HL-60/S4 treated with phorbol 12-myristate 13-acetate at 8.2 ng/mL for 4 days and 3 days (cell line): ENCODE results near the gene CXCR2.
"Not testable (repeated sequence)": the region's sequence is repeated elsewhere in the genome, so short reads cannot be mapped to it uniquely, and the experiment has no call there.

Source experiments
- in situ Hi-C: fragments of 300-500 bp; cut with MboI; formaldehyde crosslinking; loops from 2 replicates; pipeline ENCODE4 v1.15.0; 2022; ENCODE audit warnings: low sequenced_read_pairs

The CXCR2 gene

GRCh38 chr2:218125626-218126080, at the start of gene CXCR2:
CXCR2 (plus strand) TSS chr2:218126028; CDS start chr2:218134802, 8,774 bp downstream.
- in situ Hi-C loops = no loop called here

DNA sequence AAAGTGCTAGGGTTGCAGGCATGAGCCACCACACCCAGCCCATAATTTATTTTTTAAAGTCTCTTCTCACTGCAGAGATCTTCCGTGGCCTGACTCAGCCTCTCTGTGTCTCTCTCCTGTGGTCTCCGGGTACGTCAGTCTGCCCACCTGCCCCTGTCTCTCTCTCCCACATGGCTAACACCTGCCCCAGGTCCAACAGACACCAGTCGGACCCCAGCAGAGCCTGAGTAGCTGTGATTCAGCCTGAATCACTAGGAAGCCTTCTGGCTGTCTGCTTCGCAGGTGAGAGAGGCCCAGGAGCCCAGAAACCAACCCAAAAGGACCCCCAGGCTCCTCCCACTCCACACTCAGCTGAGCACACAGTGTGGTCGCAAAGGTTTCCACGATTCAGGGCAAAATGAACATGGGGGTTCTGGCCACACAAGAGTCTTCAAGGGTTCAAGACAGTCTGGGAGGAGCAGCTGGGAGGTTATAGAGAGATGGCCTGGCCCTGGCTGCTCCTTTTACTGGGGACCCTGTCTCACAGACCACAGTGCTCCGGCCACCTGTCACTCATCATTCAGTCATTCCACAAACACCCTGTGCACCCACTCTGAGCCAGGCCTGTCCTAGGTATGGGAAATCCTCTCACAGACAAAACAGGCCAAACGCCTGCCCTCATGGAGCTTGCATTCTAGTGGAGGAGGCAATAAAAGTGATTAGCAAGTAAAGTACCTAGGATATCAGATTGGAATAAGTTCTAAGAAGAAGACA, 48.2 kb upstream of the CXCR2 start:
- in situ Hi-C loops = no loop called here

DNA sequence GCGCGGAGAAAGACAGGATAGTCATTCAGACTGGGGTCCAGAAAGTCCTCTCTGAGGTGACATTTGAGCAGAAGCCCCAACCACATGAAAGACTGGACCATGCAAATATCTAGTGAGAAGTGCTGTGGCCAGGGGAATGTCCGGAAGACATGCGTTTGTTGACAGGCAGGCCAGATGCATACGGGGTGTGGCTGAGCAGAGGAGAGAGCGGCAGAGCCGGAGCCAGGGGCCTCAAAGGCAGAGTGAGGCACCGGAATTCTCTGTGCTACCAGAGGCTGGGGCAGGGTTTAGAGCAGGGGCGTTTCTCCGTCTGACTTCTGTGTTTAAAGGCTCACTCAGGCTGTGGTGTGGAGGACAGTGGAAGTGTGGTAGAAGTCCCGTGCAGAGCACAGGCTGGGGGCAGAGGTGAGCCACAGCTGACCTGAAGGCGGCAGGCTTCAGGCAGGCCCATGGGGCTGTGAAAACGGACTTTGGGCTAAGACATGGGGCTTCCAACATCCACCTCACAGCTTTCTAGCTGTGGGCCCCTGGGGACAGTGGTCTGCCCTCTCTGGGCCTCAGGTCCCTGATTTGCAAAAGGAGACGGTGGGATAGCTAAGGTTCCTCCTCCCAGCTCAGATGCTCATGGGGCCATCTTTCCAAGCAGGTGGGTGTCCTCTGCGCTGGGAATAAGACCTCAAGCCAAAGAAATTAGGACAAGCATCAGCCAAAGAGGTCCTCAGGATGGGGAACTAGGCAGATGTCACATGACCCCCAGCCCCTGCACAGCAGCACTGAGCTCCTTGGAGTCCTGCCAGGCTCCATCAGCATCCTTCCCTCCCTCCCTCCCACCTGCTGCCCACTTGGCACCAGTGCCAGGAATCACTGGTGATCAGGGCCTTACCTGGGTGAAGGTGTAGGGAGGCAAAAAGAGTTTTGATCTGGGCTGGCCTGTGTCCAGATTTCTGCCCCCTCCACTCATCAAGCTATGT, 45.6 kb upstream of the CXCR2 start:
- in situ Hi-C loops = no loop called here

DNA sequence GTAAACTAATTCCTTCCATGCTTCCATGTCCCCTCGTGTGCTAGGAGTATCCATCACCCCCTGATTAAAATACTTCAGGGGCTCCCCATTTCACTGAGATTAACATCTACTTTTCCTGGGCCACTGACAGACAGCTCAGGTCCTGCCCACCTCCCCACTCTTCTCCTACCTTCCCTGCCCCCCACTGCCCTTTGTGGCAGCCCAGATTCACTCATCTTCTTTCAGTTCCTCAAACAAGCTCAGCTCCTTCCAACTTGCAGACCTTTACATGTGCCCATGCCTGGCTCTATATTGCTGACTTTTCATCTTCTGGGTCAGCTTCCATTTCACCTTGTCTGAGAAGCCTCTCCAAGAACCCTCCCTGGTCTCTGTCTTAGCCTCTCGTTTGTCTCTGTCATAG, 44.8 kb upstream of the CXCR2 start:
- in situ Hi-C loops = no loop called here

GRCh38 chr2:218081695-218082094, 44.1 kb upstream of the CXCR2 start:
- in situ Hi-C loops = no loop called here

- in situ Hi-C loops = no loop called here
Observed at GRCh38 chr2:218082586-218083351, 43.1 kb upstream of the CXCR2 start.

GRCh38 chr2:218083352-218083676, 42.5 kb upstream of the CXCR2 start:
- in situ Hi-C loops = no loop called here

GRCh38 chr2:218086478-218086877, 39.4 kb upstream of the CXCR2 start:
- in situ Hi-C loops = no loop called here

GRCh38 chr2:218089259-218089658, 36.6 kb upstream of the CXCR2 start:
- in situ Hi-C loops = no loop called here

GRCh38 chr2:218091746-218092145, 34.1 kb upstream of the CXCR2 start:
- in situ Hi-C loops = no loop called here

DNA sequence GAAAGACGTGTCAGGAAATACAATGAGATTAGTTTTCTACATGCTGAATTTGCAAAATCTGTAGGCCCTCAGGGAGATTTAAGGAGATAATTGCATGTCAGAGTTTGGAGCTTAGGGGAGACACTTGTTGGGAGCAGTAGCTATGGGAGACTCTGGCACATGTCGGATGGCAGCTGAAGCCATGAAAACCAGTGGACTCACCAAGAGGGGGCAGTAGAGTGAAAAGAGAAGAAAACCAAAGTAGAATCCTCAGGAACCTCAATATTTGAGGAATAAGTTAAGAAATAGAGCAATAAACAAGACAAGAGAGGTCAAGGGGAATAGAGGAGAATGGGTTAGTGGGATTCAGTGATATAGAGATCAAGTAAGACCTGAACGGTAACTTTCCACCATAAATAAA, 31.9 kb upstream of the CXCR2 start:
- in situ Hi-C loops = no loop called here

DNA sequence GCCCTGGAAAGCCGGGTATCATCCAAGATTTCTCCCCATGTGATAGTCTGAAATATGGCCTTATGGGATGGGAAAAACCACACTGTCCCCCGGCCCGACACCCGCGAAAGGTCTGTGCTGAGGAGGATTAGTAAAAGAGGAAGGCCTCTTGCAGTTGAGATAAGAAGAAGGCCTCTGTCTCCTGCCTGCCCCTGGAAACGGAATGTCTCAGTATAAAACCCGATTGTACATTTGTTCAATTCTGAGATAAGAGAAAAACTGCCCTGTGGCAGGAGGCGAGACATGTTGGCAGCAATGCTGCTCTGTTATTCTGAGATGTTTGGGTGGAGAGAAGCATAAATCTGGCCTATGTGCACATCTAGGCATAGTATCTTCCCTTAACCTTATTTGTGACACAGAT, 30.0 kb upstream of the CXCR2 start:
- in situ Hi-C loops = no loop called here

DNA sequence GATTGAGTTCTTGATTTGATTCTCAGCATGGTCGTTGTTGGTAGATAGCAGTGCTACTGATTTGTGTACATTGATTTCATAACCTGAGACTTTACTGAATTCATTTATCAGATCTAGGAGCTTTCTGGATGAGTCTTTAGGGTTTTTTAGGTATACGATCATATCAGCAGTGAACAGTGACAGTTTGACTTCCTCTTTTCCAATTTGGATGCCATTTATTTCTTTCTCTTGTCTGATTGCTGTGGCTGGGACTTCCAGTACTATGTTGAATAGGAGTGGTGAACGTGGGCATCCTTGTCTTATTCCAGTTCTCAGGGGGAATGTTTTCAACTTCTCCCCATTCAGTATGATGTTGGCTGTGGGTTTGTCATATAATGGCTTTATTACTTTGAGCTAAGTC, 27.9 kb upstream of the CXCR2 start:
- in situ Hi-C loops = no loop called here

DNA sequence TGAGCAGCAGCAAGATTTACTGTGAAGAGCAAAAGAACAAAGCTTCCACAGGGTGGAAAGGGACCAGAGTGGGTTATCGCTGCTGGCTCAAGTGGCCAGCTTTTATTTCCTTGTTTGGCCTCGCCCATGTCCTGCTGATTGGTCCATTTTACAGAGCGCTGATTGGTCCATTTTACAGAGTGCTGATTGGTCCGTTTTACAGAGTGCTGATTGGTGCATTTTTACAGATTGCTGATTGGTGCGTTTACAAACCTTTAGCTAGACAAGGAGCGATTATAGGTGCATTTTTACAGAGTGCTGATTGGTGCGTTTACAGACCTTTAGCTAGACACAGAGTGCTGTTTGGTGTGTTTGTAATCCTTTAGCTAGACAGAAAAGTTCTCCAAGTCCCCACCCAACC, 17.0 kb upstream of the CXCR2 start:
- in situ Hi-C loops = not testable (repeated sequence)

GRCh38 chr2:218121789-218122188, 4.0 kb upstream of the CXCR2 start:
- in situ Hi-C loops = not testable (repeated sequence)

DNA sequence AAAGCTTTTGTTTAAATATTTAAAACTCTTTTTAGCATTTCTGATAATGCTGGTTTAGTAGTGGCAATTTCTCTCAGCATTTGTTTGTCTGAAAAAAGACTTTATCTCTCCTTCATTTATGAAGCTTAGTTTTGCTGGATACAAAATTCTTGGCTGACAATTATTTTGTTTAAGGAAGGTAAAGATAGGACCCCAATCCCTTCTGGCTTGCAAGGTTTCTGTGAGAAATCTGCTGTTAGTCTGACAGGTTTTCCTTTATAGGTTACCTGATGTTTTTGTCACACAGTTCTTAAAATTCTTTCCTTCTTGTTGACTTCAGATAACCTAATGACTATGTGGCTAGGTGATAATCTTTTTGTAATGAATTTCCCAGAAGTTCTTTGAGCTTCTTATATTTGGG, 3.5 kb upstream of the CXCR2 start:
- in situ Hi-C loops = not testable (repeated sequence)

GRCh38 chr2:218123986-218124385, 1.8 kb upstream of the CXCR2 start:
- in situ Hi-C loops = no loop called here

GRCh38 chr2:218125095-218125494, 733 bp upstream of the CXCR2 start:
- in situ Hi-C loops = no loop called here

DNA sequence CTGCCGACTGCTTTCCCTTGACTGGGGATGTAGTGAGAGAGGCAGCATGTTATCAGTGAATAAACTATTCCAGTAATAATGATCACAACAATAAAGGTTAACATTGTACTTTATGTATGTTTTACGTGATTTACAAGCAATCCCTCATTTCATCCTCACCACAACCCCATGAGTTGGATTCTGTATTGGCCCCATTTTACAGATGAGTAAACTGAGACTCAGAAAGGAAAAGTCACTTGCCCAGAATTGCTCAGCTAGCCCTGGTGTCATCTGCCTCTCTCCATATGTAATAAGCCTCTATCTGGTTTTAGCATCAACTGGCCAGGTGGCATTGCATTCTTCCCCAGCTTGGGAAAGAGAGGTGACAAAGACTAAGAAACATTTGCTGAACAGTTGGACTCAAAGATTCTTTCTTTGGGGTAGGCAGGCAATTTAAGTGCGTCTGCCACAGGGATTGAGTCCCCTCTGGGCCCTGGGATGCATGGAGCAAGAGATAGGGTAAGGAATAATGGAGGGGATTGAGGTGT, 2.2 kb downstream of the CXCR2 start:
- in situ Hi-C loops = no loop called here

DNA sequence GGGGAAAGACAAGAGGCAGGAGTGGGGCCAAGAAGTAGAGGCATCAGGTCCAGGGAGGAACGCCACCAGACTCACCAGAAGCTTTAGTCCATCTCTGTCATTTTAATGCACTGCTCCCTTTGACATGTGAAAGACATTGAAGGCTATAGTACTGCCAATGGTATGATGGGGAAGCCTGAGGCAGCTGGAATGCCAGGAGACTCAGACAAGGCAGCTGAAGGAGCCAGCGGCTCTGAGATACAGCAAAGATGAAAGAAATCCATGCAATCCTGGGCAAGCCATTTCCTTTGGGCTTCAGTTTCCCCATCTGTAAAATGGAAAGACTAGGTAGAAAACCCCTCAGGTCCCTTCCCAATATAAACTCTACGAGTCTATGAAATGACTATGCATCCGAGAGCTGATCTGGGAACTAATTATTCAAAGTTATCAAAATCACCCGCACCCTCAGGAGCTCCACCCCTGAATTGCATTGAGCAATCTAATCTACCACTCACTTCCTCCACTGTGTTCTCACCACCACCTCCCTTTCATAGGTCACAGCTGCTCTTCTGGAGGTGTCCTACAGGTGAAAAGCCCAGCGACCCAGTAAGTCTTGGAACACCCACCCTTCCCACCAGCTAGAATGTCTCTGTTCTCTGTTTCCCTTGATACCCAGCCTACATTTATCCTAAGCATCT, 3.1 kb downstream of the CXCR2 start:
- in situ Hi-C loops = no loop called here
